Esophagus muscularis mucosa (tissue), 4 donors: ENCODE measurements around the gene NTRK3. TPM values are rescaled to one million over a fixed set of nuclear protein-coding genes. Genes with fewer than 3 reads are reported as not detected.

Experiments
- DNase-seq: peaks from one replicate; pipeline ENCODE4 v3.0.0-alpha.2; 2017; ENCODE audit errors: extremely low spot score
- H3K27ac ChIP-seq, 4 donors: fragments of 200-600 bp; sonication (generic); replicated peaks in 1 of 4; 1 replicate in 3 of 4; 2 replicates in 1 of 4; pipeline ENCODE4 v1.5.1; 2016 to 2019; ENCODE audit warnings: mild to moderate bottlenecking in 1 of 4
- H3K27me3 ChIP-seq, 4 donors: fragments of 200-600 bp; sonication (generic); one replicate each; pipeline versions ENCODE4 v1.5.1 to v1.6.0; 2016 to 2019
- H3K36me3 ChIP-seq, 4 donors: fragments of 200-600 bp; sonication (generic); one replicate each; pipeline ENCODE4 v1.5.1; 2016 to 2019
- H3K4me1 ChIP-seq, 4 donors: fragments of 200-600 bp; sonication (generic); one replicate each; pipeline ENCODE4 v1.5.1; 2016 to 2019
- H3K4me3 ChIP-seq, 4 donors: fragments of 200-600 bp; sonication (generic); 1 replicate in 2 of 4; 2 replicates in 2 of 4; pipeline ENCODE4 v1.5.1; 2016 to 2019; ENCODE audit warnings: mild to moderate bottlenecking in 4 of 4, moderate library complexity in 1 of 4
- H3K9me3 ChIP-seq, 4 donors: fragments of 200-600 bp; sonication (generic); 1 replicate in 3 of 4; 2 replicates in 1 of 4; pipeline ENCODE4 v1.5.1; 2016 to 2019
- EP300 ChIP-seq: sonication (generic); formaldehyde crosslinking; IDR thresholded peaks from one replicate; pipeline ENCODE4 v1.6.1; 2017; ENCODE audit warnings: antibody characterized with exemption
- POLR2A ChIP-seq: fragments of 450-650 bp; IDR thresholded peaks from one replicate; pipeline ENCODE4 v1.6.1; 2017; ENCODE audit warnings: antibody characterized with exemption, moderate library complexity, mild to moderate bottlenecking, low read depth
- POLR2AphosphoS5 ChIP-seq, 2 donors: sonication (generic); formaldehyde crosslinking; IDR thresholded peaks; one replicate each; pipeline ENCODE4 v1.6.1; 2017; ENCODE audit warnings: antibody characterized with exemption in 2 of 2
- WGBS: methylation state at CpG from one replicate; pipeline ENCODE4 v1.1.5; 2018; 5-methylcytosine and 5-hydroxymethylcytosine counted together
- intact Hi-C: fragments of 100-400 bp; cut with DNase I; formaldehyde crosslinking; loops from one replicate; pipeline ENCODE4 v1.15.1; 2023
- total RNA-seq, 4 donors: library from RNA; depleted of rRNA; stranded (reverse); fragments of >200 nt; gene quantifications; one replicate each; pipeline versions ENCODE4 v1.1.0 to v1.2.1, GENCODE V29; 2016
- TF ChIP-seq, protein P1 (sequence below), 3 experiments: fragments of 200-600 bp in 2 of 3; fragments of 450-650 bp in 1 of 3; sonication (generic) in 2 of 3; IDR thresholded peaks; one replicate each; pipeline ENCODE4 v1.5.1; 2017 to 2019; ENCODE audit warnings: antibody characterized with exemption in 3 of 3, mild to moderate bottlenecking in 2 of 3, moderate library complexity in 1 of 3

Gene NTRK3
- total RNA-seq, 4 donors from 2014 or later: 1.7 to 6.3 (median 3.0) TPM

- intact Hi-C loops: no loop called here
- Histone ChIP-seq H3K27me3 (no peaks in the 10 kb centered on the region), H3K9me3 (no peaks in the 10 kb centered on the region), H3K36me3 (no peaks in the 10 kb centered on the region), H3K27ac (no peak overlapping the region), H3K4me1 (no peaks in the 10 kb centered on the region), H3K4me3 (no peak overlapping the region)
- no peak for TF ChIP-seq POLR2A
- WGBS: 73% methylated on average over 9 of the region's 9 CpGs
- DNase-seq: no peak
Measured at GRCh38 chr15:88239594-88239993, 16.9 kb downstream of the NTRK3 start.

DNA sequence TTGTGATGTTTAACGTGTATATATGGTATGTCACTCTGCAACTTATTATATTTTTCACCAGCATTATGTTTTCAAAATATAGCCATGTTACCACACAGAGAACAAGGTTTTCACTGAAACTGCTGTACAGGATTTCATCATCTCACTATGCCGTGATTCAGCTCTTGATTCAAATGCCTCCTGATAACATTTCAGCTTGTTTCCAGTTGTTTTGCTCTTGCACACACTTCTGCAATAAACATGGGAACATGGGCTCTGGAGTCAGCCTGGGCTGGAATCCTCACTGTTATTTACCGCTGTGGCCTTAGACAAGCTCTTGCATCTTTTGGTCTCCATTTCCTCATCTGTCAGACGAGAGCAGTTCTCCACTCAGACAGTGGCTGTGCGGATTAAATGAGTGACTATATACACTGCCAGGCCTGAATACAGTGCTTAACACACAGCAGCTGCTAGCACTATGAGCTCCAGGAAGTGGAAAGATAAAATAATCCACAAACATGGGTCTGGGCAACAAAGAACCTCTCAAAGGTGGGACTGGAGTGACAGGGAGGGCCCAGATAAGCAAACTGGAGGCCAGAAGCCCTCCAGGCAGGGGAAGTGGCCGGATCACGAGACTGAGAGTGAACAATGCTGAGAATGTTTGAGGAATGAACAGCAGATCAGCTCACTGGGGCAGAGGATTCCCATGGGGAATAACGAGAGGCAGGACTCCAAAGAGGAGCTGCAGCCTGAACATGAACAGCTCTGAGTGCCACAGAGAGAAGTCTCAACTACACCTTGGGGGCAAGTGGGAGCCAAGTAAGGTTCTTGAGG lies 17.7 kb downstream of the NTRK3 start:
- Histone ChIP-seq H3K36me3 (no peaks in the 10 kb centered on the region), H3K9me3 (no peaks in the 10 kb centered on the region), H3K4me1 (no peaks in the 10 kb centered on the region), H3K27ac (peak overlapping the region in 1 of 4 donors; percentile 47), H3K27me3 (no peaks in the 10 kb centered on the region), H3K4me3 (no peak overlapping the region)
- no peak for DNase-seq
- no peak for TF ChIP-seq POLR2A
- TF ChIP-seq, protein P1, sequence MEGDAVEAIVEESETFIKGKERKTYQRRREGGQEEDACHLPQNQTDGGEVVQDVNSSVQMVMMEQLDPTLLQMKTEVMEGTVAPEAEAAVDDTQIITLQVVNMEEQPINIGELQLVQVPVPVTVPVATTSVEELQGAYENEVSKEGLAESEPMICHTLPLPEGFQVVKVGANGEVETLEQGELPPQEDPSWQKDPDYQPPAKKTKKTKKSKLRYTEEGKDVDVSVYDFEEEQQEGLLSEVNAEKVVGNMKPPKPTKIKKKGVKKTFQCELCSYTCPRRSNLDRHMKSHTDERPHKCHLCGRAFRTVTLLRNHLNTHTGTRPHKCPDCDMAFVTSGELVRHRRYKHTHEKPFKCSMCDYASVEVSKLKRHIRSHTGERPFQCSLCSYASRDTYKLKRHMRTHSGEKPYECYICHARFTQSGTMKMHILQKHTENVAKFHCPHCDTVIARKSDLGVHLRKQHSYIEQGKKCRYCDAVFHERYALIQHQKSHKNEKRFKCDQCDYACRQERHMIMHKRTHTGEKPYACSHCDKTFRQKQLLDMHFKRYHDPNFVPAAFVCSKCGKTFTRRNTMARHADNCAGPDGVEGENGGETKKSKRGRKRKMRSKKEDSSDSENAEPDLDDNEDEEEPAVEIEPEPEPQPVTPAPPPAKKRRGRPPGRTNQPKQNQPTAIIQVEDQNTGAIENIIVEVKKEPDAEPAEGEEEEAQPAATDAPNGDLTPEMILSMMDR (IDR thresholded peaks at IDR 0.05): no peak
- intact Hi-C loops: no loop called here
- WGBS: 80% methylated on average over 8 of the region's 8 CpGs

DNA sequence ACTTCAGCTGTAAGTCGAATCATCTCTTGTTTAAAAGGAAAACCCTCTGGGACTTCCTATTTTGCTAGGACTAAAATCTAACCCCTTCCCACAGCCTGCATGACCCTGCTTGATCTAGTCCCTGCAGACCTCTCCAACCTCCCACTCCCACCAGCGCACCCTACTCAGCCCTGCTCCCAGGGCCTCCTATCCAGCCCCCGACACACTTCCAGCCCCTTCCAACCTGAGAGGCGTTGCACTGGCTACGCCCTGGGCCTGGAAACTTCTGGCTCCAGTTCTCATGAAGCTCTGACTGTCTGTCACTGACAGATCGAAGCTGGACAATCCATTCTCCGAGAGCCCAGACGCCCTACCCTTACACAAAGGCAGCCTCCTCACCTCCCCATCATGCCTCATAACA lies 21.8 kb downstream of the NTRK3 start:
- no peaks in the 10 kb centered on the region for H3K36me3 ChIP-seq
- H3K27ac ChIP-seq: no peak overlapping the region
- H3K4me1 ChIP-seq: no peaks in the 10 kb centered on the region
- 84% methylated on average over 8 of the region's 8 CpGs for WGBS
- no peaks in the 10 kb centered on the region for H3K9me3 ChIP-seq
- DNase-seq: no peak
- intact Hi-C loops: no loop called here
- no peaks in the 10 kb centered on the region for H3K27me3 ChIP-seq
- no peak for TF ChIP-seq EP300
- TF ChIP-seq, protein P1 (IDR thresholded peaks at IDR 0.05): no peak
- no peak for TF ChIP-seq POLR2A
- no peak for TF ChIP-seq POLR2AphosphoS5 (IDR thresholded peaks at IDR 0.05)
- H3K4me3 ChIP-seq: no peak overlapping the region

DNA sequence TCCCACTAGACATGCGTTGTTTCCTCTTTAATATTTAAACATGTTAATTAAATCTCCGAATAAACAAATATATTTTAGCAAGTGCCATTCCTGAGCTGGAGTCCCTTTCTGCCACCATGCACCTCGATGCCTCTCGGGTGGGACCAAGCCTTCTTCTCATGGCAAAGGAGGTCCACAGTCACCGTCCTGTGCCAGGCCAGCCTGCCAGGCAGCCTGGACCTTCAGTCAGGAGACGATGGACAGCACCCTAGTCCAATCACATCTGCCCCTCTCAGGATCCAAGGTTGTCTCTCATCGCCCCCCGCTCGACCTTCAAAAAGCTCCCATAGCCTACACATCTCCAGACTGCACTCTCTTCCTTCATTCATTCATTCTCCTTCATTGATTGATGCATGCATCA lies 22.6 kb downstream of the NTRK3 start:
- TF ChIP-seq, protein P1 (IDR thresholded peaks at IDR 0.05): no peak
- TF ChIP-seq POLR2A (no peak), POLR2AphosphoS5 (IDR thresholded peaks at IDR 0.05) (no peak)
- Histone ChIP-seq H3K27ac (no peak overlapping the region), H3K4me3 (no peak overlapping the region), H3K9me3 (no peaks in the 10 kb centered on the region), H3K4me1 (no peaks in the 10 kb centered on the region), H3K27me3 (no peaks in the 10 kb centered on the region), H3K36me3 (no peaks in the 10 kb centered on the region)
- no peak for DNase-seq
- 94% methylated on average over 9 of the region's 9 CpGs for WGBS
- intact Hi-C loops: no loop called here

GRCh38 chr15:88232771-88233201 lies 23.8 kb downstream of the NTRK3 start:
- Histone ChIP-seq H3K36me3 (no peaks in the 10 kb centered on the region), H3K27ac (no peak overlapping the region), H3K4me3 (no peak overlapping the region), H3K9me3 (no peaks in the 10 kb centered on the region), H3K27me3 (no peaks in the 10 kb centered on the region), H3K4me1 (no peaks in the 10 kb centered on the region)
- no peak for TF ChIP-seq POLR2A
- TF ChIP-seq POLR2AphosphoS5 (IDR thresholded peaks at IDR 0.05): no peak
- TF ChIP-seq EP300: no peak
- TF ChIP-seq, protein P1 (IDR thresholded peaks at IDR 0.05): no peak
- no peak for DNase-seq
- 87% methylated on average over 4 of the region's 4 CpGs for WGBS
- intact Hi-C loops: no loop called here
